Fibroblast of the conjunctiva (primary cell): ENCODE results near the gene WSCD1.

Experiments
- DNase-seq: peaks from one replicate; pipeline ENCODE4 v3.0.0-alpha.2; 2010; ENCODE audit warnings: low read depth

Gene WSCD1

DNA sequence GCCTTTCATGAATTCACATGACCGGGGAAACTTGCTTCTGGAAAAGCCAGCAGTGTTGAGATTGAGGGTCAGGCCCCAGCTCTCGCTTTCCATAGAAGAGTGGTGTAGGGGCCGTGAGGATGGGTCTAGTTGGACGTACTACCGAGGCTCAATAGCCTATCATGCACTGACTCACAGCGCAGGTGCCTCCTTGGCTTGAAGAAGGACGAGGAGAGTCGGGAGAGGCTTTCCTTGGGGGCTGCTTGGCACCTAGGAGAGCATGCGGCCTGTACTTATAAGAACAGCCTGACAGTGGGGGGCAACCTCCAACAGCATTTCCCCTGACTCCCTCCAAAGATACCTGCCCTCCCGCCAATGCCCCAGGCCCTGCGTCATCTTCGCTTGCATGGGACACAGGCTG lies 37.6 kb downstream of the WSCD1 start:
- DNase-seq = no peak

DNA sequence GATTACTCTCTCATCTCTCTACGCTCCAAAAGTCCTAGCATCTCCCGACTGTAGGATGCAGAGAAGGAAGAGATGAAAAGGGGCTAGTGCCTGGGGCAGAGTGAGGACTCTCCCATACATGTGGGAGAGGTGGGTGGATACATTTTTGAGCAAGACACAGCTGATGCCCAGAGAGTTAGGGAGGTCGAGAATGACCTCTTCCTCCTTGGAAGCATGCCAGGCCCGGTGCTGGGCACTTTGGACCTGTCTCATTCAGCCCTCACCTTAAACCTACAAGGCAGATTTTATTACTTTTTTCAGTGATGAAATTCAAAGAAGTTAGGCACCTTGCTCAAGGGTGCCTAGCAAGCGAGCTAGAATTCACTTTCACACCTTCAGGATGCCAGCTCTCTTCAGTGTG lies 38.2 kb downstream of the WSCD1 start:
- no peak for DNase-seq

DNA sequence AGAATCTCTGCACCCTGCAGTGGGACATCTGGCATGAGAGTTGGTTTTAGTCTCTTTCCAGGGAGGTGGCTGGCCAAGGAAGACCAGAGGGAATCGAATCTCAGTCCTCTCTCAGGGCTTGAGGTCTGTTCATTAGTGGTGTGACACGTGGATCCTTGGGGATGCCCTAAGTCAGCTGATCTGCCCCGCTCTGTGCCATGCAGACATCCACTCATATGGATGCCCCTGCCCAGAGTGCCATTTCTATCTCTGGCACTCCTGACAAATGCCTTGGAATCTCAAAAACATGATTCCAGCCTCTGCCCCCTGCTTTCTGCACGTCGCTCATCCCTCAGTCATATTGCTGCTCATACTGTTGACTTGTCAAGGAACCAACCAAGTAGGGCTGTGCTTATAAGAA lies 38.8 kb downstream of the WSCD1 start:
- DNase-seq = no peak

DNA sequence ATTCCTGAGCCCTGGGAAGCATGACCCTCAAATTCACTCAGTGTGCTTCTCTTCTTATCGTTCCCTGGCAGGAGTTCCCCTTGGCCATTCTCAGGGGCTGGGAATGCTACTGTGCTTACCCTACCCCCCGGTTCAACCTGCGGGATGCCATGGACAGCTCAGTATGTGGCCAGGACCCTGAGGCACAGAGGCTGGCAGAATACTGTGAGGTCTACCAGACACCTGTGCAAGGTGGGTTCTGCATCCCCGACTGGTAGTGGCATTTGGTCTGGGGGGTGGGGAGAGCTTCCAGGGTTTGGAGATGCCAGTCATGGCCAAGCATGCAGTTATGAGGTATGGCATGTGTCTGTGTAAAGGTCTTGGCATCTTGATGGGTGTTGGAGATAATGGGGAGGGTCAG lies 39.4 kb downstream of the WSCD1 start:
- no peak for DNase-seq

DNA sequence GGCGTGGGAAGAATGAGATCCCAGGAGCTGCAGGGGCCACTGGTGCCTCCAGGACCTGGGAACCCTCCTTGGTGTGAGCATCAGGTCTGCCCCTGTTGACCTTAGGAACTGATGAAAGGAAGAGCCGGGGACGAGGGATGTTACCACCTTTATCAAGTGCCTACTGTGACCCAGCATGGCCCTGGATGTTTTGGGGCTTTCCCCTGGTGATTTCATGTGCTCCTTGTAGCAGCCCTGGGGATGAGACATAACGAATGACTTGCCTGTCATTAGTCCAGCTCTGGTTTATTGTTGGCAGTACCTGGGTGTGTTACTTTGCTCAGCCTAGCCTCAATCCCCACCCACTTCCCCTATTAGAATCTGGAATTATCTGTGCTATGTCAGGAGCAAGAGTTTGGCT lies 39.9 kb downstream of the WSCD1 start:
- DNase-seq = no peak

DNA sequence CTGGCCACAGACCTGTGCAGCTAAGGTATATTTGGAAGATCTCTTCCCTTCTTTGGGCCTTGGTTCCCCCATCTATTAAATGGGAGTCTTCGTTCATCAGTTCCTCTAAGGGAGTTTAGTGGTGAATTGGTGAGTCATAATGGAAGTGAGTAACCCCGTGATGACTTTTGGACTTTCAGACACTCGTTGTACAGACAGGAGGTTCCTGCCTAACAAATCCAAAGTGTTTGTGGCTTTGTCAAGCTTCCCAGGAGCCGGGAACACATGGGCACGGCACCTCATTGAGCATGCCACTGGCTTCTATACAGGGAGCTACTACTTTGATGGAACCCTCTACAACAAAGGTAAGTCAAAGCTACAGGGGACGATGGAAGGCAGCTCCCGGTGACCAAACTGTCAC lies 40.4 kb downstream of the WSCD1 start:
- DNase-seq = no peak

DNA sequence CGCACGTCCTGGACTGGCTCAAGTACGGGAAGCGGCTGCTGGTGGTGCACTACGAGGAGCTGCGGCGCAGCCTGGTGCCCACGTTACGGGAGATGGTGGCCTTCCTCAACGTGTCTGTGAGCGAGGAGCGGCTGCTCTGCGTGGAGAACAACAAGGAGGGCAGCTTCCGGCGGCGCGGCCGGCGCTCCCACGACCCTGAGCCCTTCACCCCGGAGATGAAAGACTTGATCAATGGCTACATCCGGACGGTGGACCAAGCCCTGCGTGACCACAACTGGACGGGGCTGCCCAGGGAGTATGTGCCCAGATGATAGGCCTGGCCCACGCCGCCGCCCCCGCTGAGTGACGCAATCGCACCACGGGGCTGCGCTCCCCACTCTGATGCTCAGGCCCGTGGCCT lies 50.2 kb downstream of the WSCD1 start:
- no peak for DNase-seq

DNA sequence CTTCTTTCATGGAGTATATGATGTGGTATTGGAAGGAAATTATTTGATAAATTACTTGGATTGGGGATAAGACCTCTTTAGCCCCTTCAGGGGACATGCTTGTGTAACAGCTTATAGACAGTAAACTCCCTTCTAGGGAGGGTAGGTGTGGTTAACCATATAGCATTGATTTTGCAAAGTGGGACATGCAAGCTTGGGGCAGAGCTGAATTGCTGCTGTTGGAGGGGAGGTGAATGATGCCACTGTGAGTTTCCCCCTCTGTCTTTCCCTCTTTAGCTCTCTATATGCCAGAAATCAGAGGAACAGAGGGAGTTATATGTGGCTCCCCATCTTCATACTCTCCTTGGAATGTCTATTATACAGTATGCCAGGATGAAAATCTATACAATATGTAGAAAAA lies 54.7 kb downstream of the WSCD1 start:
- DNase-seq = no peak

DNA sequence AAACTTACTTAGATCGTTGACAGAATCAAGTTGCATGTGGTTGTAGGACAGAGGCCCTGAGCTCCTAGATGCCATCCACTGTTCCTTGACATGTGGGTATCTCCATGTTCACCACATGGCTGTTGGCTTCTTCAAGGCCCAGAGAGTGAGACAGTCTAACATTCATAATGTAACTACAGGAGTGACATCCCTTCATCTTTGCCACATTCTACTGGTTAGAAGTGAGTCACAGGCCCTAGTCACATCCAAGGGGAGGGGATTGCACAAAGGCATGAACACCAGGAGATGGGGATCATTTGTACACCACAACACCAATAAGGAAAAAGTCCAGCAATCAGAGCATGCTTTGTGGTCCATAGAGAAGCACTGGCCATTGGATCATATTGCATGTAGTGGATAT lies 56.6 kb downstream of the WSCD1 start:
- no peak for DNase-seq

DNA sequence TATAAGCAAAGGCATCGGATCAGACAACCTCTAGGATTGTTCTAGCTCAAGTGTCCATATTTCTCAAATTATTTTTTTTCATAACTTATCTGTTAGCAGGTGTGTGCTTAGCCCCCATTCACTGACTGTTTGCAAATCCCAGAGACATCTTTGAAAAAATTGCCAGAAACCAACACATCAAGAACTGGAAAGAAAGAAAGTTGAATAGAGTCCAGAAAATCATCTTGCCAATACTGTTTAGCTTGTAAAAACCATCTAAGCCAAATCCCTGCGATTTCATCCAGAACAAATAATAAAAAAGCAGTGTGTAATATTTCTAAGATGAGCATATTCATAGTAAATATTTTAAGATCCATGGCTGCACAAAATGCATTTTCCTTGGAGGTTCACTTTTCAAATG lies 64.5 kb downstream of the WSCD1 start:
- DNase-seq = no peak

DNA sequence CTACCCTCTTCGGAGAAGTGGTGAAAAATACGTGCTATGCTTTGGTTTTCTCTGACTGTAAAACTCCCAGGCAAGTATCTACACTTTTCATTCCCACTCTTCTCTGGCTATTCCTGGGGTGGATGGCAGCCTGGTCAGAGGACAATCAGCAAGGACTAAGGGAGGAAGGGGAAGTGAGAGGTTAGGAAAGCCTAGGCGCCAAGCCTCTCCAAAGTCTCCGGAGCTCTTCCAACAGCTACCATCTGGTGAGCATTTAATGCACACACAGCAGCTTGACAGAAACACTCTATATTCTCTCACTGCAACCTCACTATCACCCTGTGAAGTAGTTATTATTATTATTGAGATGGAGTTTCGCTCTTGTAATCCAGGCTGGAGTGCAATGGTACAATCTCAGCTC lies 65.1 kb downstream of the WSCD1 start:
- no peak for DNase-seq

DNA sequence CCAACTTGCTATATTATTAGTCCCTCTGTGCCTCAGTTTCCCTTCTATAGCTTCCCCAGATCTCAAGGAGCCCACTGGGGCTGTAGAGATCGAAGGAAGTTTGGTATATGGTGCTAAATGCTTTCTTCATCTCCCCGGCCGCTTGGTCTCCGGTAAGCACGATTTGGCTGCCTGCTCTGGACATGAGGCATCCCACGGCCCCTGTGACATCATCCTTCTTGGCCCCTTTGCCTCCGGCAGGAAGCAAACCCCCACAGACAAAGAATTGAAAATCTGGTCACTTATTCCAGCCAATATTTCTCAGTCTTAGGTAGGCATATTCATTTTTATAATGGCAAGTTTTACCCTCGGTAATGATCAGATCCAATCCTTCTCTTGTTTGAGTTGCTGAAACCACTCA lies 65.8 kb downstream of the WSCD1 start:
- no peak for DNase-seq

DNA sequence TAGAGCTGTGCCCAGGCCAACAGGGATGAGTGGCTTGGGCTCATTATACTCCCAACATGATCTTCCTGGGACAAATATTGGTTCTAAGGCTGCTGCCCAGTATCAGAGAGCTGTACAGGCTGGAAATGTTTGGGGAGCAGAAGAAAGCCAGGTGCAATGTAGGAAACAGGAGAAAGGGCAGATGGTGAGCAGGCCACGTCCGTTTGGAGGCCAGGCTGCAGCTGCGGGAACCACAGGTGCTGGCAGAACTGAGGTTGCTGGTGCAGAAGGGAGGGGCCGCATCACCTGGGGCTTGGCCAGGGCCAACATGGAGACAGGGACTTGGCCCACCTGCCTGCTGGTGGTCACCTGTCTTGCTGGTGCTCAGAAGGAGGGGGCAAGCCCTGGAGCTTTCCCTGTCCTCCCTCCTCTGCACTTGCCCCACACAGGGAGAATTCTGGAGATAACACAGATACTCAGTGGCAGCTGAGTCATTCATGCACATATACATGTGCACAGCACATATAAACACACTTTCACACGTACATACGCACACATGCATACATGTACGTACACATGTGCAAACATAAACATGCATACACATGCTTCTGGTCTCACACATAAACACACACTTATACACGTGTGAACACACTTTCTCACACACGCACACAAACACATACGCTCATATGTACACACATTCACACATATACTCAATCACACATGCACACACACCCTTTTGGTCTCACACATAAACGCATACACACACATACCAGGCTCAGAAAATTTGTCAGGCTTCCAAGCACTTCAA lies 67.7 kb downstream of the WSCD1 start:
- no peak for DNase-seq

DNA sequence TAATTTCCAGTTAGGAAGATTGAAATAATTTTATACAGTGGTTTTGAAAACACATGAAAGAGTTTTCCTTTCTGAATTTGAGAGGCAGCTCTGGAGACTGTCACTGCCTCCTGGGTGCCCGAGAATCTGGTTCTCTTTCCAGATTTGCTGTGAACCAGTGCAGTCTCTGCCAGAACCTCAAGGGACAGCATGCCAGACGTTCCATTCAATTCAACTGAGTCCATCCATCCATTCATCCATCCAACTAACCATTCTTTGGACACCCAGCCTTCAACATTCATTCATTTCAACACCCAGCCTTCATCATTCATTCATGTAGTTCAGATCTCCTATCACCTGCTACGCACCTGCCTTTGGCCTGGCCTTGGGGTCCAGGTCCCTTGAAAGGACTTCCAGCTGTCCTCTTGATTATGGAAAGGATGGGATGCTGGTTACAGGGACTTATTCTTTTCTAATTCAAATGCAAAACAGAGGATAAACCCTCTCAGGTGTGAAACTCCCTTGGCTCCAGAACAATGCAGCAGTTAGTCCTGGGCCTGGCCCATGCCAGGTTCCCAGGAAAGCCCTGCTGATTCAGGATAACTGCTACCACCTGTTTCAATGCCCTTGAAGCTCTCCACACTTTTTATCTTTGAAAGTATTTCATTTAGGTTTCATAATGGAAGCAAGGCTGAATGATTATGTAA lies 68.7 kb downstream of the WSCD1 start:
- no peak for DNase-seq

DNA sequence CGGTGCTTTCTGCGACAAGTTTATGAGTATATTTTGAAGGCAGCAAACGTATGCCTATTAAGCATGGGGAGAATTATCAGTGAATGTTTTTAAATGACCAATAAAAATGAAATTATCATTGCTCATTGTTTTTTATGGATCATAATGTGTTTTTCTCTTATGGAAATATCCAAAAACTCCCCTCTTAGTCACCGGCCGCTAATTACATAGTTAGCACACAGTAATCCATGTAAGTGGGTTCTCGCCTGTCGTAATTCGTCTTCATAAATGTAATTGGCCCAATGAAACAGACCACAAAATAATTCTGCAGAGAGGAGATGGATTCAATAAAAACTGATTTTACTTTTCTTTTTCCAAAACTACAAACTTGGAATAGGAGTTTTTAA lies 69.3 kb downstream of the WSCD1 start:
- DNase-seq = no peak

DNA sequence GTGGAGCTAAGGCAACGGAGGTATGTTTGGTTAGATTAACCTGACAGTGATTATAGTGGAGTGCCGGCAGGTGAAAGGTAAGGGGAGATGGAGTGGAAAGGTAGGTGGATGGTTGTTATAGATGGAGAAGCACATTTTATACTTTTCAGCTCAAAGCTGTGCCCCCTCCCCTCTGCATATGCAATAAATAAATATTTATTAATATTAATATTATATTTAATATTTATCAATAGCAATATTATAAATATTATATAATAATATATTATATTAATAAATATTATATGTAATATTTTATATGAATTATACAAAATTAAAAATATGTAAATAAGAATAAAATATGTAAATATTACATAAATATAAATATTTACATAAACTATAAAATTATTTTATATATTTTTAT lies 70.0 kb downstream of the WSCD1 start:
- no peak for DNase-seq

DNA sequence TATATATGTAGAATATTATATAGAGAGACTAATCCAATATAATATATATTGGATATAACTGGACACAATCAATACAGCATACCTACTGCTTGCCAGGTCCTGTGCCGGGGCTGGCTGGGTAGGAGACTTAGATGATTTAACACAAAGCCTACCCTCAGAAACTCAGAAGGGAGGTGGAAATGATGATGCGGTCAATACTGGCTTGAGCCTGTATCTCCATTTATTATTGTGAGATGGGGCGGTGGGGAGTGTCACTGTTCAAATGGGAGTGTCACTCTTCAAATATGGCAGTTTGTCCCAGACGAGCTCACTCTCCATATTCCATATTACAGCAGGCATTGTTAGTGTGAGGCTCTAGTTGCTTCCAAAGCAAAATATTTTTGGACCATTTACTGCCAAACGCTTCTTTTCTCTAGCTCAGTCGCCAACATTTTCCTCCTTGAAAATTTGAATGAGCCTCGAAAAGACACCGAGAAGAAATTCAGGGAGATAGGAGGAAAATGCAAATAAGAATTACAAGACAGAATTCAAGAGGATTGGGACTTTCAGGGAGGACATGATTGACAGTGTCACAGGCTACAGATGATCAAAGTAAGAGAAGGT lies 70.7 kb downstream of the WSCD1 start:
- DNase-seq = no peak

DNA sequence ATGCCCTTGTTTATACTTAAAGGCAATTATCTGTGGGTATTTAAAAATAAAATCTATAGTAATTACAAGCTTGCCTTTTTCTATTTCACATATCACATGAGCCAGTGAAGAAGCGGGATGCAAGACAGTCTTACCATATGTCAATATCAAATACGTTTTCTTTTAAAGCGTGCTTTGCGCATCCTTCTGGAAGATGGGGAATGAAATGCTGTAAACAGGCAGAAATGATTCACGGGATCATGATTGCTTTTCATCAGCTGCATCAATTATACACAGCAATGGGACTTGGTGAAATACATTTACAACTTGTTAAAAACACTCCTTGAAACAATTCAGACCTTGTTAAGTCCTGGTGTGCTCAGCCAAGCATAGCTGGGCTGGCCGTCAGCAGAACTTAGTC lies 72.5 kb downstream of the WSCD1 start:
- DNase-seq = no peak

DNA sequence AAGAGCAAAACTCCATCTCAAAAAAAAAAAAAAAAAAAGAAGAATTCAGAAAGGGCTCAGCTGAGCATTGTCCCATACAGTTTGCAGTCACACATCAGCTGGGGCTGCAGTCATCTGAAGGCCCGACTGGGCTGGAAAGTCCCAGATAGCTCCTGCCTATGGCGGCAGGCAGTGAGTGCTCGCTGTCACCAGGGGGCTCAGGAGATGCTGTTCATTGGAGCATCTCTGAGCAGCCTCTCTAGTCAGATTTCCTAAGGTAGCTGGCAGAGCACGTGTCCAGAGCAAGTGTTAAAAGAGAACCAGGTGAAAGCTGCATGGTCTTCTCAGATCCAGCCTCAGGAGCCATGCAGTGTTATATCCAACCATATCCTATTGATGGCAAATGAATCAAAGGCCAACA lies 75.8 kb downstream of the WSCD1 start:
- DNase-seq = no peak

DNA sequence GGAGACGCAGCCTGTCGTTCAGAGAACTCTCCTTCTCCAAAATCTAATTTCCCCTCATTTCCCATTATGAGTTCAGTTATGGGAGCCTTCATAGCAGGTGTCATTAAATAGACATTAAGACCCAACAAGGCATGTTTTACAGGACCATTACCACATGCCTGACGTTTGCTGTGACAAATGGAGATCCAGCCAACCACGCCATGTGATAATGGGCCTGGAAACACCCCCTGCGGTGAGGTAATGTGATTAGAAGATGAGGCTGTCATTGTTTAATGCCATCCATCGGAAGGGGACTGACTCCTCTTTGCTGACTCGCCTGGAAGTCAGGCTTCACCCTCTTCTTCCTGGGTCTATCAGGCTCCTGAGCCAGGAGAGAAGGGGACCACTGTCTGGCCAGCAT lies 76.9 kb downstream of the WSCD1 start:
- DNase-seq = no peak

DNA sequence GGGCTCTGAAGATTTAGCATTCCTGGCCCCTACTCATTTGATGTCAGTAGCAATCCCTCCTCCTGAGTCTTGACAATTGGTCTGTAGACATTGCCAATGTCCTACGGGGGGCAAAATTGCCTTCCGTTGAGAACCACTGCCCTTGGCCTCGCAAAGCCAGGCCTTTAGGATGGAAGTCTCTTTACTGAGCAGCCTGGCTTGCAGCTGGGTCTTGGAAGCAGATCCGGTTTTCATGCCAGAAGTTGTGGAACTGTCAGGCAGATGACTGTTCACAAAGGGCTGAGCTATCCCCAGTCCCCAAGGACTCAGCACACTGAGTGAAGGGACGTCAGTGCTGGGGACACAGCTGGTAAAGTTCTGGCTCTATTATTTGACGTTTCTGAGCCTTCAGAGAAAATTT lies 83.2 kb downstream of the WSCD1 start:
- no peak for DNase-seq

DNA sequence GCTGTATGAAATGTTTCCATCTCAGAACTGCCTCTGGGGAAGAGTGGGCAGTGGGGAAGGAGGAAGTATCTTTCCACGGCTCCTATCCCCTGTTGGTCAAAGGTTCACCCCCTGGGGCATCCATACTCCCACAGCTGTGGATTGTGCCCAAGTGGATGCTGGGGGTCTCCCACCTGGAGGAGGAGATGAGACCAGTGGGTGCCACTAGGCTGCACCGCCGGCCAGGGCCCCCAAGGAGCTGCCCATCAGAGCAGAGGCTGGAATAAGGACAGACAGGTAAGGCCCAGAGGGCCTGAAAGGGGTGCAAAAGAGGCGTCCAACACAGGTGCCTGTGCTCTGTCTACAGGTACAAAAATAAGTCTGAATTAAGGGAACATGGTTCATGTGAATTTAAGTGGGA lies 87.5 kb downstream of the WSCD1 start:
- DNase-seq = no peak

DNA sequence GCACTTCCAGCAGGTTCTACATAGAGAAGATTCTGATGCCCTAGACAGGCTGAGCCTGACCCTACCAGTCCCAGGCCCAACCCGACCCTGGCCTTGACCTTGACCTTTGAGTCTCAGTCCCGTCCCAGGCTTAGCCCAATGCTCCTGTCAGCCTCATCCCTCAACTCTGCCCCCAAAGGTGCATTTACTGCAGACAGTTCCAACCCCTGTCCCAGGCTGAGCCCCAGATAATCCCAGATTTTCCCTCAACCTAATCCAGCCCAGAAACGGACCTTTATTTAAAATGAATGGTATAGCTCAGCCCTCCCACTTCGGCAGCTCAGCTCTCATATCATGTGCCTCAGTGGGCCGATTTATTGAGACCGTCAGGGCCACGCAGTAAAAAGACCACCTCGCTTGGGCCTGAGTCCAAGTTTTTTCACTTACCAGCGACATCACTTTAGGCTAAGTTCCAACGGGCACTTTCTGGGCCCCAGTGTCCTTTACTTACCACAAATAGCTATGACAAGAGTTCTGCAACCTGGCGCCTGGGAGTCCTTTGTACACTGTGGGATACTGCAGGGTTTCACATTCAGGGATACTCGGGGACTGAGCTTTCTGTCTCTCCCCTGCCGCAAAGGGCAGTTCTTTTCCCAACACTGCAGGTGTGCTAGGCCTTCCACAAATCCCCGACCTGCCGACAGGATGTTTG lies 89.5 kb downstream of the WSCD1 start:
- DNase-seq = no peak
